ENCODE data around the gene SLC45A1.

Gene SLC45A1

DNA sequence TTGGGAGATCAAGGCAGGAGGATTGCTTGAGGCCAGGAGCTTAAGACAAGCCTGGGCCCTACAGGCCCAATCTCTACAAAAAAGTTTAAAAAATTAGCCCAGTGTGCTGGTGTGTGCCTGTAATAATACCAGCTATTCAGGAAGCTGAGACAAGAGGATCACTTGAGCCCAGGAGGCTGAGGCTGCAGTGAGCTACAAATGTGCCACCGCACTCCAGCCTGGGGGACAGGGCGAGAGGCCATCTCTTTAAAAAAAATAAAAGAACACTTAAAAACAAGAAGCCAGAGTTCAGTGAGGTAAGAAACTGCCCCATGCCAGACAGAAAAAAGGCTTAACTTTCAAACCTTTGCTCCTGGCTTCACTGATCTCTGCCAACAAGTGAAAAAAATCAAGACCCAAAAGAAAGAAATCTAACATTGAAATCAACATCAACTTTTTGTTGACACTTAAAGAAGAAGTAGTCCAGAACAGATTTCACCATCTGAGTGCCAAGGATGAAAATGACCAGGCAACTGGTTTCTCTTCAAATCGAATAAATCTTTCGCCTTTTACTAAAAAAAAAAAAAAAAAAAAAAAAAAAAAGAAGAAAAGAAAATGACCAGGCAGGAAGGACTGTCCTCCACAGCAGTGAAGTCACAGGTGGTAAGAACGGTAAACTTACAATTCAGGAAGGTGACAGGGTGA lies 51.2 kb downstream of the SLC45A1 start:
- Histone ChIP-seq H3K9ac (ENCODE audit: insufficient read length) (no peak overlapping the region), H3K36me3 (ENCODE audit: insufficient read depth, low read length) (peaks cover 3% of the 10 kb centered on the region; the same call in 1 of the 2 replicates), H3K27ac (no peak overlapping the region), H3K4me3 (no peak overlapping the region), H3K9me3 (ENCODE audit: low read depth, low read length) (no peaks in the 10 kb centered on the region)
- TF ChIP-seq POLR2AphosphoS5 (IDR thresholded peaks at IDR 0.05; ENCODE audit: borderline replicate concordance, low read depth, low read length) (no peak), FOXP2 (optimal IDR thresholded peaks at IDR 0.05; ENCODE audit: control extremely low read depth, extremely low read length, insufficient read depth) (no peak), EZH2 (IDR thresholded peaks at IDR 0.05) (no peak)
- DNase-seq (ENCODE audit: low read depth, low spot score) = no peak

GRCh38 chr1:8370046-8370881 lies 52.4 kb downstream of the SLC45A1 start:
- TF ChIP-seq EZH2 (IDR thresholded peaks at IDR 0.05) (no peak), POLR2AphosphoS5 (IDR thresholded peaks at IDR 0.05; ENCODE audit: borderline replicate concordance, low read depth, low read length) (no peak), FOXP2 (optimal IDR thresholded peaks at IDR 0.05; ENCODE audit: control extremely low read depth, extremely low read length, insufficient read depth) (no peak)
- DNase-seq (ENCODE audit: low read depth, low spot score) = no peak
- peak overlapping the region; percentile 39; the same call in 1 of the 2 replicates for H3K27ac ChIP-seq
- no peak overlapping the region for H3K9ac ChIP-seq (ENCODE audit: insufficient read length)
- peak overlapping the region; percentile 32 for H3K4me3 ChIP-seq
- H3K36me3 ChIP-seq (ENCODE audit: insufficient read depth, low read length) = peaks cover 3% of the 10 kb centered on the region; the same call in 1 of the 2 replicates
- no peaks in the 10 kb centered on the region for H3K9me3 ChIP-seq (ENCODE audit: low read depth, low read length)

GRCh38 chr1:8370905-8371315 lies 53.0 kb downstream of the SLC45A1 start:
- Histone ChIP-seq H3K4me3 (peak overlapping the region; percentile 32), H3K27ac (peak overlapping the region; percentile 39), H3K9ac (ENCODE audit: insufficient read length) (no peak overlapping the region), H3K36me3 (ENCODE audit: insufficient read depth, low read length) (peaks cover 3% of the 10 kb centered on the region; the same call in 1 of the 2 replicates), H3K9me3 (ENCODE audit: low read depth, low read length) (no peaks in the 10 kb centered on the region)
- no peak for TF ChIP-seq FOXP2 (optimal IDR thresholded peaks at IDR 0.05; ENCODE audit: control extremely low read depth, extremely low read length, insufficient read depth)
- DNase-seq (ENCODE audit: low read depth, low spot score) = no peak

- peak overlapping the region; percentile 32 for H3K27ac ChIP-seq
- no peak overlapping the region for H3K9ac ChIP-seq (ENCODE audit: insufficient read length)
Observed at GRCh38 chr1:8371372-8371991, 53.6 kb downstream of the SLC45A1 start.

DNA sequence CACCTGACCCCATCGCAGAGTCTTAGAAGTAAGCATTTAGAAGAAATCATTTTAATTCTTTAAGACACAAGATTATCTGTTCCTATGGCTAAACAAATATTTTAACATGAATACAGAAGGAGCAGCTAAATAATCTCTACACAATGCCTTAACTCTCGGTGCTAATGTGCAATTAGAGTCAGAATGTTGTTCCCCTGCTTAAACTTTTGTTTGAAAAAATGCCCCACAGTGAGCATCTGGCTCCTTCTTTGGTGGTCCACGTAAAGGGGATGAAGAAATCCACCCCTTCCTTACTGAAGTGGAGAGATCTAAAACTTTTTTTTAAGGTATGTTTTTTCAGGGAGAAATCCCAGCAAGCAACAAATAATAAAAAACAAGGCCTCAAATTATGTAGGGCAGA lies 55.2 kb downstream of the SLC45A1 start:
- TF ChIP-seq EZH2 (IDR thresholded peaks at IDR 0.05) (no peak), FOXP2 (optimal IDR thresholded peaks at IDR 0.05; ENCODE audit: control extremely low read depth, extremely low read length, insufficient read depth) (no peak), POLR2AphosphoS5 (IDR thresholded peaks at IDR 0.05; ENCODE audit: borderline replicate concordance, low read depth, low read length) (no peak)
- 0 out of 2 replicates have a peak overlapping the region, but pooled peaks have one; percentile 4 for H3K4me3 ChIP-seq
- peak overlapping the region; percentile 14; the same call in 1 of the 2 replicates for H3K27ac ChIP-seq
- no peaks in the 10 kb centered on the region for H3K9me3 ChIP-seq (ENCODE audit: low read depth, low read length)
- DNase-seq (ENCODE audit: low read depth, low spot score) = no peak
- no peaks in the 10 kb centered on the region for H3K36me3 ChIP-seq (ENCODE audit: insufficient read depth, low read length)
- H3K9ac ChIP-seq (ENCODE audit: insufficient read length) = no peak overlapping the region

More at GRCh38 chr1:8371372-8371991, 53.6 kb downstream of the SLC45A1 start:
- TF ChIP-seq EZH2 (IDR thresholded peaks at IDR 0.05) (no peak), POLR2AphosphoS5 (IDR thresholded peaks at IDR 0.05; ENCODE audit: borderline replicate concordance, low read depth, low read length) (no peak), FOXP2 (optimal IDR thresholded peaks at IDR 0.05; ENCODE audit: control extremely low read depth, extremely low read length, insufficient read depth) (no peak)
- no peak for DNase-seq (ENCODE audit: low read depth, low spot score)
- H3K4me3 ChIP-seq = no peak overlapping the region
- no peaks in the 10 kb centered on the region for H3K9me3 ChIP-seq (ENCODE audit: low read depth, low read length)
- H3K36me3 ChIP-seq (ENCODE audit: insufficient read depth, low read length) = no peaks in the 10 kb centered on the region

DNA sequence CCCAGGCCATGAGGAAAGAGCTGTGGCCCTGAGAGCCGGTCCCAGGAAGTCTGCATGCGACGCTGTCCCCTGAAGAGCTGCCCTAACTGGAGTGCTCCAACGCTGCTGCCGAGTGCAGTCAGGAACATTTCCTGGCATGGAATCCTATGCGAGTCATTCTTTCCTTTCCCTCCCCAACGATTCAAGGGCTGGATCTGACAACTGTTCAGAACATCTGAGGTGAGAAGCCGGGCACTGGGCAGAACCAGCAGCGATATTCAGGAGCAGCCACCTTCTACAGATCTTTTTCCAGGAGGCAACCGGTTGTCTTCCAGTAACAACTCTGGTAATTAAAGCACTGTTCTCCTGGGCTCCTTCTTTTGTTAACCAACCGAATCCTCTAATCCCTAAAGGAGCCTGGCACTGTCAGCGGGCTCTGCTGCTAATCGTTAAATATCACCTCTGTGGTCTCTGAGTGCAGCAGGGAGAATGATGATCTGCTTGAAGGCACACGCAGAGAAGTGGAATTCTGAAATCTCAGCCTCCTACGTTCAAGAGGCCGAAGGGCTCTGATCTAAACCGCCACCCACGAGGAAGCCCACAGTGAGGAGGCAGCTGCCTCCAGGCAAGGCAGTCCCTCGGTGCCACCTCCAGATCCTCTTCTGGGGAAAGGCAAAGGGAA lies 55.8 kb downstream of the SLC45A1 start:
- no peak overlapping the region for H3K9ac ChIP-seq (ENCODE audit: insufficient read length)
- no peak for DNase-seq (ENCODE audit: low read depth, low spot score)
- peak overlapping the region; percentile 47; the same call in 1 of the 2 replicates for H3K27ac ChIP-seq
- peak; percentile 10 for TF ChIP-seq FOXP2 (optimal IDR thresholded peaks at IDR 0.05; ENCODE audit: control extremely low read depth, extremely low read length, insufficient read depth)
- TF ChIP-seq POLR2AphosphoS5 (IDR thresholded peaks at IDR 0.05; ENCODE audit: borderline replicate concordance, low read depth, low read length) = no peak
- no peak for TF ChIP-seq EZH2 (IDR thresholded peaks at IDR 0.05)
- no peaks in the 10 kb centered on the region for H3K36me3 ChIP-seq (ENCODE audit: insufficient read depth, low read length)
- H3K9me3 ChIP-seq (ENCODE audit: low read depth, low read length) = no peaks in the 10 kb centered on the region
- H3K4me3 ChIP-seq = peak overlapping the region; percentile 36

DNA sequence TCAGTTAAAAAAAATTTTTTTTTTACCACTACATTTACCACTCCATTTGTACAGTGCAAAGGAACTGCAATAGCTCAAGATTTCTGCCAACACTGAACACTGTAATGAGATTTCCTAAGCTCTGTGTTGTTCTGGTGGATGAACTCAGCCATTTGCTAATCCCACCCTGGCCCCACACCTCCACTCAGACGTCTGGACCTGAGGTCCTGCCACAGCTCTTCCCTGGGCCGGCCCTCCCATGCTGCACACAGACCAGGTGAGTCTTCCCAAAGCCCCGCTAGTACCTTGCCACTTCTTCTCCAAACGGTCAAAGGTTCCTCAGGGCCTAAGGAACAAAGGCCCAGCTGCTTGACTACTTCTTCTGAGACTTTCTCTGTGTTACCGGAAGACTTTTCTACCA lies 56.4 kb downstream of the SLC45A1 start:
- Histone ChIP-seq H3K27ac (peak overlapping the region; percentile 47; the same call in 1 of the 2 replicates), H3K9me3 (ENCODE audit: low read depth, low read length) (no peaks in the 10 kb centered on the region), H3K4me3 (peak overlapping the region; percentile 36), H3K36me3 (ENCODE audit: insufficient read depth, low read length) (no peaks in the 10 kb centered on the region), H3K9ac (ENCODE audit: insufficient read length) (no peak overlapping the region)
- TF ChIP-seq POLR2AphosphoS5 (IDR thresholded peaks at IDR 0.05; ENCODE audit: borderline replicate concordance, low read depth, low read length) (no peak), FOXP2 (optimal IDR thresholded peaks at IDR 0.05; ENCODE audit: control extremely low read depth, extremely low read length, insufficient read depth) (no peak), EZH2 (IDR thresholded peaks at IDR 0.05) (no peak)
- no peak for DNase-seq (ENCODE audit: low read depth, low spot score)

Data from SK-N-MC (cell line).